ENCODE results near the gene NBAS. TPM values are rescaled to one million over a fixed set of nuclear protein-coding genes. Genes with fewer than 3 reads are reported as not detected.

NBAS gene
- total RNA-seq, 4 donors from 2014 or later: 27.3 to 43.6 (median 28.4) TPM

GRCh38 chr2:15571729-15572128 is 10.6 kb upstream of the NBAS start:
- no peaks in the 10 kb centered on the region for H3K4me1 ChIP-seq
- H3K4me3 ChIP-seq: no peak overlapping the region
- H3K27me3 ChIP-seq: no peaks in the 10 kb centered on the region
- H3K27ac ChIP-seq: no peak overlapping the region
- no peak for TF ChIP-seq POLR2A (IDR thresholded peaks at IDR 0.05)
- no peak for DNase-seq
- H3K9me3 ChIP-seq: no peaks in the 10 kb centered on the region
- in situ Hi-C loops (cut with MboI; ENCODE audit: low sequenced_read_pairs in 4 of 4) (no loop called here), intact Hi-C loops (cut with DNase I; ENCODE audit: low total_unique reads) (no loop called here)
- no peaks in the 10 kb centered on the region for H3K36me3 ChIP-seq
- ATAC-seq: no peak

- ATAC-seq: no peak
- no peak overlapping the region for H3K27ac ChIP-seq
- no peaks in the 10 kb centered on the region for H3K4me1 ChIP-seq
- no peak overlapping the region for H3K4me3 ChIP-seq
- DNase-seq: no peak
- H3K36me3 ChIP-seq: no peaks in the 10 kb centered on the region
- TF ChIP-seq CTCF (IDR thresholded peaks at IDR 0.05 in 4 of 5, conservative IDR thresholded peaks at IDR 0.05 in 1 of 5): no peak
- no peak for TF ChIP-seq POLR2A (IDR thresholded peaks at IDR 0.05)
- intact Hi-C loops (cut with DNase I; ENCODE audit: low total_unique reads) (no loop called here), in situ Hi-C loops (cut with MboI; ENCODE audit: low sequenced_read_pairs in 4 of 4) (no loop called here)
- H3K27me3 ChIP-seq: no peaks in the 10 kb centered on the region
- no peaks in the 10 kb centered on the region for H3K9me3 ChIP-seq
Observed at GRCh38 chr2:15570104-15570503, 9.0 kb upstream of the NBAS start.

GRCh38 chr2:15568874-15569273 is 7.7 kb upstream of the NBAS start:
- in situ Hi-C loops (cut with MboI; ENCODE audit: low sequenced_read_pairs in 4 of 4) (no loop called here), intact Hi-C loops (cut with DNase I; ENCODE audit: low total_unique reads) (no loop called here)
- no peak for ATAC-seq
- Histone ChIP-seq H3K27me3 (no peaks in the 10 kb centered on the region), H3K4me3 (no peak overlapping the region), H3K36me3 (no peaks in the 10 kb centered on the region), H3K27ac (no peak overlapping the region), H3K9me3 (no peaks in the 10 kb centered on the region), H3K4me1 (no peaks in the 10 kb centered on the region)
- no peak for TF ChIP-seq POLR2A (IDR thresholded peaks at IDR 0.05)
- TF ChIP-seq CTCF (IDR thresholded peaks at IDR 0.05 in 4 of 5, conservative IDR thresholded peaks at IDR 0.05 in 1 of 5): no peak
- no peak for DNase-seq

DNA sequence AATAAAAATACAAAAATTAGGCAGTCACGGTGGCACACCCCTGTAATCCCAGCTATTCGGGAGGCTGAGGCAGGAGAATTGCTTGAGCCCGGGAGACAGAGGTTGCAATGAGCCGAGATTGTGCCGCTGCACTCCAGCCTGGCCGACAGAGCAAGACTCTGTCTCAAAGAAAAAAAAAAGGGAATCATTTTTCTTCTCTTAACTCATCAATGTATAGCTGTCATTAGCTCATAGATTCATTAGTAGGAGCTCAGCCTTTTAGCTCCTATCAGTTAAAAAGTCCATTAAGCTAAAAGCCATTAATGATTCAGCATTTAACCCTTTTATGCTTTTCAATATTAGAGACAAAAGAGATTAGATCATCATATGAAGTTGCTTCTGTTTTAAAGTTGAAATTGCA is 5.8 kb upstream of the NBAS start:
- intact Hi-C loops (cut with DNase I; ENCODE audit: low total_unique reads): no loop called here
- no peak for DNase-seq
- no peaks in the 10 kb centered on the region for H3K36me3 ChIP-seq
- in situ Hi-C loops (cut with MboI; ENCODE audit: low sequenced_read_pairs in 4 of 4): no loop called here
- no peak for ATAC-seq
- H3K4me1 ChIP-seq: no peaks in the 10 kb centered on the region
- no peaks in the 10 kb centered on the region for H3K9me3 ChIP-seq
- no peaks in the 10 kb centered on the region for H3K27me3 ChIP-seq
- TF ChIP-seq CTCF (IDR thresholded peaks at IDR 0.05 in 4 of 5, conservative IDR thresholded peaks at IDR 0.05 in 1 of 5): no peak
- no peak for TF ChIP-seq POLR2A (IDR thresholded peaks at IDR 0.05)
- H3K27ac ChIP-seq: no peak overlapping the region
- no peak overlapping the region for H3K4me3 ChIP-seq

GRCh38 chr2:15565994-15566671 is 5.0 kb upstream of the NBAS start:
- TF ChIP-seq CTCF (IDR thresholded peaks at IDR 0.05 in 4 of 5, conservative IDR thresholded peaks at IDR 0.05 in 1 of 5): no peak
- TF ChIP-seq POLR2A (IDR thresholded peaks at IDR 0.05): no peak
- Histone ChIP-seq H3K4me3 (no peak overlapping the region), H3K27ac (no peak overlapping the region), H3K9me3 (no peaks in the 10 kb centered on the region), H3K36me3 (no peaks in the 10 kb centered on the region), H3K4me1 (no peaks in the 10 kb centered on the region), H3K27me3 (no peaks in the 10 kb centered on the region)
- intact Hi-C loops (cut with DNase I; ENCODE audit: low total_unique reads) (no loop called here), in situ Hi-C loops (cut with MboI; ENCODE audit: low sequenced_read_pairs in 4 of 4) (no loop called here)
- ATAC-seq: no peak
- DNase-seq: no peak
